Psoas muscle (tissue), 8 donors: ENCODE data around the gene FHAD1. TPM values are rescaled to one million over a fixed set of nuclear protein-coding genes. Genes with fewer than 3 reads are reported as not detected.

Experiments used
- ATAC-seq, 4 donors: fragments of 200-7000 bp; cut with Tn5 transposase; one replicate each; pipeline ENCODE4 v1.9.1; 2020; ENCODE audit warnings: moderate library complexity in 3 of 4, mild to moderate bottlenecking in 2 of 4
- DNase-seq, 2 donors: peaks; one replicate each; pipeline ENCODE4 v3.0.0-alpha.2; 2020
- H3K27ac ChIP-seq: fragments of 200-600 bp; one replicate; pipeline ENCODE4 v1.8.0; 2022
- H3K27me3 ChIP-seq, 3 donors: fragments of 200-600 bp in 1 of 3; one replicate each; pipeline versions ENCODE4 v1.6.1 to v1.8.0; 2013 to 2022; ENCODE audit warnings: low read length in 2 of 3, mild to moderate bottlenecking in 2 of 3, moderate library complexity in 1 of 3; ENCODE audit not compliant: insufficient read depth in 3 of 3
- H3K36me3 ChIP-seq, 2 donors: fragments of 200-600 bp in 1 of 2; one replicate each; pipeline versions ENCODE4 v1.6.1 to v1.8.0; 2013 to 2022; ENCODE audit warnings: low read depth in 1 of 2, mild to moderate bottlenecking in 1 of 2, moderate library complexity in 1 of 2; ENCODE audit not compliant: insufficient read depth in 1 of 2
- H3K4me1 ChIP-seq: fragments of 200-600 bp; one replicate; pipeline ENCODE4 v1.8.0; 2022
- H3K4me3 ChIP-seq: fragments of 200-600 bp; one replicate; pipeline ENCODE4 v1.8.0; 2022; ENCODE audit warnings: mild to moderate bottlenecking
- H3K9me3 ChIP-seq: fragments of 200-600 bp; one replicate; pipeline ENCODE4 v1.8.0; 2022
- WGBS, 3 donors: extraction: QIAGEN DNeasy Blood & Tissue Kit; methylation state at CpG; one replicate each; pipeline versions ENCODE4 v1.1.6 to v1.1.7; 2013; 5-methylcytosine and 5-hydroxymethylcytosine counted together
- intact Hi-C, 2 donors: fragments of 100-400 bp; cut with DNase I; formaldehyde crosslinking; loops; one replicate each; pipeline versions ENCODE4 v1.11.0 to v1.14.2; 2022
- polyA plus RNA-seq, 3 donors: library from polyadenylated mRNA; stranded (reverse); fragments of 200-250 nt; gene quantifications; one replicate each; pipeline ENCODE4 v1.2.3, GENCODE V29; 2013
- total RNA-seq, 4 donors: library from RNA; stranded (reverse); fragmentation: NEBNext Ultra II Directional in 2 of 4; extraction: Animal tissue kit (Norgen Biotek cat#: 25700) in 2 of 4; gene quantifications; one replicate each; pipeline versions ENCODE4 v1.2.1 to v1.2.4, GENCODE V29; 2021 to 2023
- TF ChIP-seq, protein P1 (sequence below): fragments of 200-600 bp; IDR thresholded peaks from one replicate; pipeline ENCODE4 v1.8.0; 2022; ENCODE audit warnings: antibody characterized with exemption
- donor health status: healthy with polysubstance abuse.
- donor health status: DM: no; HTN: no; CAD: no; lungs with moderate emphysema.
- donor health status: Bipolar disorder and iron deficiency.
- donor health status: healthy.
- donor health status: DM: yes; HTN: yes; CAD: no.
- donor health status: DM: no; HTN: no; CAD: no.
- donor health status: DM: no; HTN: no; CAD: no.
- donor health status: DM: yes; HTN: yes; CAD: no.

FHAD1 gene
- total and polyA plus RNA-seq, 7 donors: 0.03 to 0.24 (median 0.06) TPM; not detected in 4

DNA sequence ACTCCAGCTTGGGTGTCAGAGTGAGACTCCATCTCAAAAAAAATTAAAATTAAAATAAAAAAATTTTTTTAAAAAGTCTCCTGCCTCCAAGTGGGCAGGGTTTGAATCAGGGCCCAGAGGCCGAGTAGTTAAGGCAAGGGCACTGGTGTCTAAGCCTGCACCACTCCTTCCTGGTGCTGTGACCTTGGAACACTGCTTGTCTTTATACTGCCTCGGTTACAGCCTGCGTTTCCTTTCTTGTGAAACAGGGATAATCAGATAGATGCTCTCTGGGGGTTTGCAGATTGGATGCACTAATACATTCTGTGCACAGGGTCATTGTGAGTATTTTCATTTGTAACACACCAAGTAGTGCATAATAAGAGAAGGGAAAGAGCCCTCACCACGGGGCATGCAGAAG lies 104.3 kb downstream of the FHAD1 start:
- H3K27ac ChIP-seq: no peak overlapping the region
- no peaks in the 10 kb centered on the region for H3K9me3 ChIP-seq
- intact Hi-C loops: no loop called here
- ATAC-seq (no peak), DNase-seq (no peak)
- 69 to 75% (median 73%) methylated on average over 4 of the region's 4 CpGs for WGBS, 3 donors
- H3K4me1 ChIP-seq: no peaks in the 10 kb centered on the region
- H3K36me3 ChIP-seq: no peaks in the 10 kb centered on the region
- no peak overlapping the region for H3K4me3 ChIP-seq
- H3K27me3 ChIP-seq: peaks cover 0 to 19% (median 5%) of the 10 kb centered on the region in 3 donors
- TF ChIP-seq, protein P1, sequence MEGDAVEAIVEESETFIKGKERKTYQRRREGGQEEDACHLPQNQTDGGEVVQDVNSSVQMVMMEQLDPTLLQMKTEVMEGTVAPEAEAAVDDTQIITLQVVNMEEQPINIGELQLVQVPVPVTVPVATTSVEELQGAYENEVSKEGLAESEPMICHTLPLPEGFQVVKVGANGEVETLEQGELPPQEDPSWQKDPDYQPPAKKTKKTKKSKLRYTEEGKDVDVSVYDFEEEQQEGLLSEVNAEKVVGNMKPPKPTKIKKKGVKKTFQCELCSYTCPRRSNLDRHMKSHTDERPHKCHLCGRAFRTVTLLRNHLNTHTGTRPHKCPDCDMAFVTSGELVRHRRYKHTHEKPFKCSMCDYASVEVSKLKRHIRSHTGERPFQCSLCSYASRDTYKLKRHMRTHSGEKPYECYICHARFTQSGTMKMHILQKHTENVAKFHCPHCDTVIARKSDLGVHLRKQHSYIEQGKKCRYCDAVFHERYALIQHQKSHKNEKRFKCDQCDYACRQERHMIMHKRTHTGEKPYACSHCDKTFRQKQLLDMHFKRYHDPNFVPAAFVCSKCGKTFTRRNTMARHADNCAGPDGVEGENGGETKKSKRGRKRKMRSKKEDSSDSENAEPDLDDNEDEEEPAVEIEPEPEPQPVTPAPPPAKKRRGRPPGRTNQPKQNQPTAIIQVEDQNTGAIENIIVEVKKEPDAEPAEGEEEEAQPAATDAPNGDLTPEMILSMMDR: no peak

DNA sequence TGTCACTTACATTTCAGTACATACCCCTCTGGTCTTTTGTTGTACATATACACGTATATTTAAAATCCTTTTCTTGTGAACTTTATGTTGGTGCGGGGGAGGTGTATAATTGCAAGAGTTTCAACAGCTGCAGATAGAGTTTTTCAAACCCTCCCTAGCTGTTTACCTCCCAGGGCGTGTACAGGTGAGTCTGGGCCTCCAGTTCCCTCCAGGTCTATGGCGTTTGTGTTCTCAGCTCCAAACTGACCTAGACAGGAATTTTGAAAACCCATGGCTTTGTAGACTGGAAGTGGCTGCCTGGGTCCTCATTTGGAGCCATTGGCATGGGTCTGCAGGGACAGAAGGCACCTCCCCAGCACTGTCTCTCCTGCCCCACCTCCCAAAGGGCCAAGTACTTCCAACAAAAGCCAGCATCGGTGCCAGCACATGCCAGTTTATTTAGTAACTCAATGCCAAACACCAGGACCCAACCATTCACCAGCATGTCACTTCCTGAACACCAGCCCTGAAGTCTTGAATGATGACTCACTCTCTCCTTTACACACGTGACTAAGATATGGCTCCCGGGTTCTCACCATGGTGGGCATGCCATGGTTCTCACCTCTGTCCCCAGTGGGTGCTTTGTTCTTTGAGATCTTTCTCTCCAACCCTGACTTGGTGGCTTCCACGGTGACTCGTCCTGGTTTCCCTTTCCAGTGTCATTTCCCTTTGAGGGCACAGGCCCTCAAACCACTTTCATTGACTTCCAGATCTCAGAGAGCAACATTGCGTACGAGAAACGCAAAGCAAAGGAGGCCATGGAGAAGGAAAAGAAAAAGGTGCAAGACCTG lies 105.3 kb downstream of the FHAD1 start:
- H3K27ac ChIP-seq: no peak overlapping the region
- H3K27me3 ChIP-seq: peaks cover 0 to 15% (median 3%) of the 10 kb centered on the region in 3 donors
- H3K4me3 ChIP-seq: no peak overlapping the region
- ATAC-seq (no peak), DNase-seq (no peak)
- 71 to 75% (median 73%) methylated on average over 12 of the region's 12 CpGs for WGBS, 3 donors
- H3K4me1 ChIP-seq: no peaks in the 10 kb centered on the region
- no peaks in the 10 kb centered on the region for H3K9me3 ChIP-seq
- TF ChIP-seq, protein P1: no peak
- no peaks in the 10 kb centered on the region for H3K36me3 ChIP-seq
- intact Hi-C loops: no loop called here

DNA sequence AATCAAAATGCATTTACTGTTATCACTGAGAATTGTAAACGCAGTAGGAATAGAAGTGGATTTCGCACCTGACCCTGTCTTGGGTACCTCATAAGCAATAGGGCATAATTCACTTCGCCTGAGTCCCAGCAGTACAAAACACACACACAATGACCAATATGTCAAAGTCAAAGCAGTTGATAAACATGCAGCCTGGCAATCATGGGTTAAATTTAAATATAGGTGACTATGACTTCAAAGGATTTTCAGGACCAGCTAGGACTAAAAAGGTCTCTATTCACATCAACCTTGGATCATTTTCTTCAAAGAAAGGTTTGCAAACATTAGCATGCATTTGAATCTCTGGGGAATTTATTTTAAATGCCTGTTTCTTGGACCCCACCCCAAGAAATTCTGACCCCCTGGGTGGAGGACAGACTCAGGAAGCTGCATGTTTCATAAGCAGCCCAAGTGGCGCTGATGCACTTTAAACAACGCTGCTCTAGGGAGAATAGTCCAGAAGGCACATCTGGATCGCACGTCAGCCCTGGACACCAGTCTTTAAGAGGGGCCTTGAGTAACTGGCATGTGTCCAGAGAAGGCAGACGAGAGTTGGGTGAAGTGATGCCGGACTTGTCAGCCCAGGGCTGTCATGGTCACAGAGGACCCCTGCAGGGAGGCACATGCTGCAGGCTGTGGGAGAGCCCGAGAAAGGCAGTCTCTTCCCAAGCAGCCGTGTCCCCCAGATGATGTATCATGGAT lies 107.0 kb downstream of the FHAD1 start:
- Histone ChIP-seq H3K27me3 (peaks cover 0 to 15% (median 3%) of the 10 kb centered on the region in 3 donors), H3K27ac (no peak overlapping the region), H3K4me3 (no peak overlapping the region), H3K4me1 (no peaks in the 10 kb centered on the region), H3K36me3 (no peaks in the 10 kb centered on the region), H3K9me3 (no peaks in the 10 kb centered on the region)
- TF ChIP-seq, protein P1: no peak
- no peak for DNase-seq
- 56 to 74% (median 72%) methylated on average over 11 of the region's 11 CpGs for WGBS, 3 donors
- no peak for ATAC-seq
- intact Hi-C loops: no loop called here

- no peaks in the 10 kb centered on the region for H3K36me3 ChIP-seq
- ATAC-seq (no peak), DNase-seq (no peak)
- 68 to 79% (median 70%) methylated on average over 6 of the region's 6 CpGs for WGBS, 3 donors
- peaks cover 0 to 15% (median 3%) of the 10 kb centered on the region in 3 donors for H3K27me3 ChIP-seq
- H3K4me1 ChIP-seq: no peaks in the 10 kb centered on the region
- H3K9me3 ChIP-seq: no peaks in the 10 kb centered on the region
- no peak overlapping the region for H3K27ac ChIP-seq
- no peak overlapping the region for H3K4me3 ChIP-seq
- TF ChIP-seq, protein P1: no peak
- intact Hi-C loops: no loop called here
Measured at GRCh38 chr1:15354580-15354965, 107.5 kb downstream of the FHAD1 start.
